AG04449 (cell line): ENCODE data around the gene CACNA1B.

Experiments
- CTCF ChIA-PET: fragments of 350-600 bp; formaldehyde crosslinking; extraction: SDS; loops from one replicate; lab custom pipeline; 2021; ENCODE audit warnings: antibody characterized with exemption; lab: Yijun Ruan, JAX
- POLR2A ChIA-PET: fragments of 400-600, 350-600 bp; formaldehyde crosslinking; extraction: SDS; loops from one replicate; lab custom pipeline; 2020; ENCODE audit warnings: antibody characterized with exemption, inconsistent platforms; lab: Yijun Ruan, JAX
- DNase-seq: peaks from one replicate; pipeline ENCODE4 v3.0.0-alpha.2; 2010; ENCODE audit warnings: low read depth, low spot score
- H3K4me3 ChIP-seq: 2 replicates; pipeline ENCODE4 v1.5.1; 2011; ENCODE audit warnings: low read depth, mild to moderate bottlenecking, control low read depth, low read length
- TF ChIP-seq, protein P1 (sequence below): IDR thresholded peaks from one replicate; pipeline ENCODE4 v1.5.1; 2011; ENCODE audit warnings: mild to moderate bottlenecking, moderate library complexity, low read length, control low read depth, inconsistent platforms; ENCODE audit not compliant: insufficient read depth; ENCODE audit errors: missing control alignments

CACNA1B gene

DNA sequence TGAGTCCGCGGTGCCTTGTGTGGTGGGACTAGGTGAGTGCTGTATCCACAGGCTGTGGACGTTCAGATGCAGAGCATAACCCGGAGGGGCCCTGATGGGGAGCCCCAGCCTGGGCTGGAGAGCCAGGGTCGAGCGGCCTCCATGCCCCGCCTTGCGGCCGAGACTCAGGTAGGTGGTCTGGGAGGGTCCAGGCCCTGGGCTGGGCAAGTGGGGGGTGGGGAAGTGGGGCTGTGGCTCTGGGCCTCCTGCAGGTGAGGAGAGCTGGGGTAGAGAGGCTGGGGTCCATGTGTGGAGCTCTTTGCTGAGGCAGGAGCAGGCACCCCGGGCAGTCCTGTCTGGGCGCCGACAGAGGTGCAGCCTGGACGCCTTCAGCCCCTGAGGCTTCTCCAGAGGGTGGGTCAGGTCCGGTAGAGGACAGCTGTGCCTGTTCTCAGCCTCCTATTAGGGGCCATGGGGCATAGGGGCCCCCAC, 241.1 kb downstream of the CACNA1B start:
- H3K4me3 ChIP-seq, result no peak overlapping the region
- CTCF ChIA-PET, result no interaction called here
- DNase-seq, result no peak
- POLR2A ChIA-PET, result no interaction called here
- TF ChIP-seq, protein P1, sequence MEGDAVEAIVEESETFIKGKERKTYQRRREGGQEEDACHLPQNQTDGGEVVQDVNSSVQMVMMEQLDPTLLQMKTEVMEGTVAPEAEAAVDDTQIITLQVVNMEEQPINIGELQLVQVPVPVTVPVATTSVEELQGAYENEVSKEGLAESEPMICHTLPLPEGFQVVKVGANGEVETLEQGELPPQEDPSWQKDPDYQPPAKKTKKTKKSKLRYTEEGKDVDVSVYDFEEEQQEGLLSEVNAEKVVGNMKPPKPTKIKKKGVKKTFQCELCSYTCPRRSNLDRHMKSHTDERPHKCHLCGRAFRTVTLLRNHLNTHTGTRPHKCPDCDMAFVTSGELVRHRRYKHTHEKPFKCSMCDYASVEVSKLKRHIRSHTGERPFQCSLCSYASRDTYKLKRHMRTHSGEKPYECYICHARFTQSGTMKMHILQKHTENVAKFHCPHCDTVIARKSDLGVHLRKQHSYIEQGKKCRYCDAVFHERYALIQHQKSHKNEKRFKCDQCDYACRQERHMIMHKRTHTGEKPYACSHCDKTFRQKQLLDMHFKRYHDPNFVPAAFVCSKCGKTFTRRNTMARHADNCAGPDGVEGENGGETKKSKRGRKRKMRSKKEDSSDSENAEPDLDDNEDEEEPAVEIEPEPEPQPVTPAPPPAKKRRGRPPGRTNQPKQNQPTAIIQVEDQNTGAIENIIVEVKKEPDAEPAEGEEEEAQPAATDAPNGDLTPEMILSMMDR, result no peak

DNA sequence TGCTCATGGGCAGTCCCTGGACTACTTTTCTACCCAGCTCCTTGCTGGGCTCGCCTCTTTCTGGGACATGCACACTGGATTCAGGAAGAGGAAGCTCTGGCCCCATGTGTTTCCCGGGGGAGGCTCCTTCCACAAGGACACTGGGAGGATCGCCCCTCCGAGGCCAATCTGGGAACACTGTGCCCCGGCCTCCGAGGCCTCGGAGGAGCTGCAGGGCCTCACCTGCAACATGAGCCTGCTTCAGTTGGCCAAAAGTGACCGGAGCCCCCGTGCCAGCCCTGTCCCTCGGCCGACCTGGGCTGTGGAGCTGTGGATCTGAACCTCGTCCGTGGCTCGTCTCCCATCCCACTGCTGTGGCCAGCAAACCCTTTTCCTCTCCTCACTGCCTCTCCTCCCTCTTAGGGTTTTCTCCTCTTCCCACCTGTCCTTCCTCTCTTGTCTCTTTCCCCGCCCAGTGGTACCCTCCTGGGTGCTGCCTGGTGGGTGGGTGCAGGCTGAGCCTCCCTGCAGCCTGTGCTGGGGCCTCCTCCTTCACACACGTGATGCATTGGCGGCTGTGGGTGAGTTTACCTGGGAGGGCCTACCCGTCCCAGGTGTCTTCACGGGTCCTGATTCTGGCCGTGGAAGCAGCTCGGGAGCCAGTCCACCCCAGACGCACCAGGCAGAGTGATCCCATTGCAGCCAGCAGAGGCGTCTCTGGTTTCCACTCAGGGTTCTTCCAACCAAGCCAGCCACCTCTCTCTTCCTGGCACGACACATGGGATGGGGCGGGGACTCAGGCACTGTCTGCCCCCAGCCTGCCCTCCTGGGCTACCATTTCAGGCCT, 241.8 kb downstream of the CACNA1B start:
- POLR2A ChIA-PET, result no interaction called here
- H3K4me3 ChIP-seq, result no peak overlapping the region
- DNase-seq, result no peak
- TF ChIP-seq, protein P1, result no peak
- CTCF ChIA-PET, result no interaction called here

DNA sequence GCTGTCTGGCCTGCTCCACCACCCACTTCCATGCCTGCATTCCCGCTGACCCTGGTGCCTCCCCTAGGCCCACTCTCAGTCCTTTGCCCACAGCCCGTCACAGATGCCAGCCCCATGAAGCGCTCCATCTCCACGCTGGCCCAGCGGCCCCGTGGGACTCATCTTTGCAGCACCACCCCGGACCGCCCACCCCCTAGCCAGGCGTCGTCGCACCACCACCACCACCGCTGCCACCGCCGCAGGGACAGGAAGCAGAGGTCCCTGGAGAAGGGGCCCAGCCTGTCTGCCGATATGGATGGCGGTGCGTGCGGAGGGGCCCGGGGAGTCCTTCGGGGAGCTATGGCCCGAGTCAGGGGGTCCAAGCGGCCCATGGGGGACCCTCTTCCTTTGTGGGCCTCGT, 242.5 kb downstream of the CACNA1B start:
- H3K4me3 ChIP-seq, result no peak overlapping the region
- no peak for DNase-seq
- ChIA-PET POLR2A (no interaction called here), CTCF (no interaction called here)
- TF ChIP-seq, protein P1, result no peak

DNA sequence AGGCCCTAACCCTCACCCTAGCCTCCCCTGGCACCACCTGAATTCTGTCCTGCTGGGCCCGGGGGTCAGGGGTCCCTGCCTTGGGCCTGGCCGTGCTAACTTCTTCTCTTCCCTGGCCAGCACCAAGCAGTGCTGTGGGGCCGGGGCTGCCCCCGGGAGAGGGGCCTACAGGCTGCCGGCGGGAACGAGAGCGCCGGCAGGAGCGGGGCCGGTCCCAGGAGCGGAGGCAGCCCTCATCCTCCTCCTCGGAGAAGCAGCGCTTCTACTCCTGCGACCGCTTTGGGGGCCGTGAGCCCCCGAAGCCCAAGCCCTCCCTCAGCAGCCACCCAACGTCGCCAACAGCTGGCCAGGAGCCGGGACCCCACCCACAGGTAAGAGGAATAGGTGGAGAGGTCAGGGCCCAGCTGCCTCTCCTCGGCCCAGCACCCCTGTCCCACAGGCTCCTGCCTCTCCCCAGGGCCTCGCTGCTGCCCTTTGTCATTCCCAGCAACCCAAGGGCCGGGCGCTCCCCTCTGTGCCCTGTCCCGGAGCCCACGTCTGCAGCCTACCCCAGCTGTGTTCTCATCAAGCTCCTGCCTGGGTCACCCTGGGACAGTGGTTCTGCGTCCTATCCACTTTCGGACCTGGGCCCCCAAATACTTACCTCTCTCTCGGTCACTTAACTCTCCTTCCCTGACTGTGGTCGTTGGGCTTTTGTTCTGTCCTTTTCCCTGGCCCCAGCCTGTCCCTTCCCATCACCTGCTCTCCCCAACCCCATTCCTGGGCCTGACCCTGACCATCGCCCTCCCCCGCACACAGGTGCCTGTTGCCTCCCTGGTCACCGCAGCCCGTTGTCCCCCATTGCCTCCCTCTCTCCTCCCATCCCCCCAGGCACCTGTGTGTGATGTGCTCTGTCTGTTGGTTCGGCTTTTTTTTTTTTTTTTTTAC, 243.2 kb downstream of the CACNA1B start:
- no peak overlapping the region for H3K4me3 ChIP-seq
- ChIA-PET CTCF (no interaction called here), POLR2A (no interaction called here)
- DNase-seq, result no peak
- TF ChIP-seq, protein P1, result no peak

DNA sequence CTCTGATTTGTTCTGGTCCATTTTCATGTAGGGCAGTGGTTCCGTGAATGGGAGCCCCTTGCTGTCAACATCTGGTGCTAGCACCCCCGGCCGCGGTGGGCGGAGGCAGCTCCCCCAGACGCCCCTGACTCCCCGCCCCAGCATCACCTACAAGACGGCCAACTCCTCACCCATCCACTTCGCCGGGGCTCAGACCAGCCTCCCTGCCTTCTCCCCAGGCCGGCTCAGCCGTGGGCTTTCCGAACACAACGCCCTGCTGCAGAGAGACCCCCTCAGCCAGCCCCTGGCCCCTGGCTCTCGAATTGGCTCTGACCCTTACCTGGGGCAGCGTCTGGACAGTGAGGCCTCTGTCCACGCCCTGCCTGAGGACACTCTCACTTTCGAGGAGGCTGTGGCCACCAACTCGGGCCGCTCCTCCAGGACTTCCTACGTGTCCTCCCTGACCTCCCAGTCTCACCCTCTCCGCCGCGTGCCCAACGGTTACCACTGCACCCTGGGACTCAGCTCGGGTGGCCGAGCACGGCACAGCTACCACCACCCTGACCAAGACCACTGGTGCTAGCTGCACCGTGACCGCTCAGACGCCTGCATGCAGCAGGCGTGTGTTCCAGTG, 244.0 kb downstream of the CACNA1B start:
- CTCF ChIA-PET, result no interaction called here
- TF ChIP-seq, protein P1, result no peak

More for the DNA sequence above, 244.0 kb downstream of the CACNA1B start:
- POLR2A ChIA-PET, result no interaction called here
- no peak overlapping the region for H3K4me3 ChIP-seq
- no peak for DNase-seq
